Stimulated activated CD8-positive, alpha-beta memory T cell treated with anti-CD3 and anti-CD28 coated beads, Interleukin-2, amount 100 ng/mL, for 1 hour (primary cell): Measurements from ENCODE around the gene AJM1.

ENCODE experiments used
- DNase-seq, 2 donors: peaks; one replicate each; pipeline ENCODE4 v3.0.0-alpha.2; 2020; ENCODE audit warnings: low read depth in 2 of 2

AJM1 gene

DNA sequence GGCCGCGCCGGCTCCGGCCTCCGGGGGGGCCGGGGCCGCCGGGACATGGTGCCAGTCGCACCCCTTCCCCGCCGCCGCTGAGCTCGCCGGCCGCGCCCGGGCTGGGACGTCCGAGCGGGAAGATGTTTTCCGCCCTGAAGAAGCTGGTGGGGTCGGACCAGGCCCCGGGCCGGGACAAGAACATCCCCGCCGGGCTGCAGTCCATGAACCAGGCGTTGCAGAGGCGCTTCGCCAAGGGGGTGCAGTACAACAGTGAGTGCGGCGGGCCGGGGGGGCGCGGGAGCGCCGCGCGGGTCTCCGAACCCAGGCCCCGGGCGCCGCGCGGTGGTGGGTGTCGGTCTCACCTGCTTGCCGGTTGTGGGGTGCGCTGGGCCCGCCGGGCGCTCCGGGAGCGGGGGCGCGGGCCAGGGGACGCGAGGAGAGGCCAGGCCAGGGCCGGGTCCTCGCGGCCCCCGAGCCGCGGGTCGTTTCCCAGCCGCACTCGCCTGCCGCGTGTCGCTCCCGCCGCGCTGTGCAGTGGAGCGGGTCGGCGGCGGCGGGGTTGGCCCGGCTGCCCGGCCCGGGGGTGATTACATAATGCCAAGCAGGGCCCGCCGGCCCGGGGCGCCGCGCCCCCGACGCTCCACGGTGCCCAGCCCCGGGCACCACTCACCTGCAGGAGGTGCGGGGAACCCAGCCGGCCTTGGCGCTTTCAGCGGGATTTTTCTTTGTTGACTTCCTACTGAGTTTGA lies 34.0 kb upstream of the AJM1 start:
- peak in 1 of 2 donors; percentile 28 for DNase-seq

DNA sequence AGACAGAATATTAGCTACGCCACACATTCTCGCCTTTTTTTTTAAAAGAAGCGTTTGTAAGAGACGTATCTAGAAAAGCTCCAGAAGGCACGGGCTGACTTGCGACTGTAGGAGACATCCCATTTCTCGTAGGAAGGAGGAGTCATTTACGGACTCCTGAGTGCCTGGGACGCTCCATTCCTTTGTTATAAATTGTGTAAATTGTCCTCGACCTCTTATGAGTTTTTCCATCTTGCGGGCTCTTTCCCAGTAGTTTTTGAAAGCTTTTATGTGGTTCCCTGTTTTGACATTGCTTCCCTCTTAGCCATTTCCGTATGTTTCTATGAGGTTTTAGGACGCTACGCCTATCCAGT lies 33.5 kb upstream of the AJM1 start:
- DNase-seq = no peak

DNA sequence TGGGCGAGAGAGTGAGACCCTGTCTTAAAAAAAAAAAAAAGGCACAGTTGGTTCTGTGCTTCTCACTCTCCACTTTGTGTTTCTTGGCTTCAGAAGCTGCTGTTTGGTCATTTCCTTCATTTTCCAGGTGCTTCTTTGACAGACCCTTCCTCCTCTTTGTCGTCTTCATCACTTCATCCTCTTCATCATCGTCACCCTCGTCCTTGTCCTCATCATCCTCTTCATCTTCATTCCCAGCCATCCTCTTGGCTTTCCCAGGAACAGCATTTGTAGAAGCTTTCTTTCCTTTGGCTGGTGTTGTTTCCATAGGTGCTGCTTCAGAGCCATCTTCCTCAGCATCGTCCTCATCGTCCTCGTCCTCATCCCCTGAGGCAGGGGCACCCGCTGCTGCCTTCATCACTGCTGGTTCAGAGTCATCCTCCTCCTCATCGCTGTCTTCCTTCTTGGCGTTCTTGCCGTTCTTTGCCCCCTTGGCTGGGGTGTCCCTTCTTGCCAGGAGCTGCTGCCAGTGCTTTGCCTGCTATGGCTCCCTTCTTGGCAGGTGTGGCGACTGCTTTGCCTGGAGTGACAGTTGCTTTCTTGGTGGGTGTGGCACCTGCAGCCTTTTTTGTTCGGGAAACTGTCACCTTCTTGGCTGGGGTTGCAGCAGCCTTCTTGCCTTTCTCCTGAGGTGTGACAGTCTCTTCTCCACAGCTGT lies 27.4 kb upstream of the AJM1 start:
- no peak for DNase-seq

DNA sequence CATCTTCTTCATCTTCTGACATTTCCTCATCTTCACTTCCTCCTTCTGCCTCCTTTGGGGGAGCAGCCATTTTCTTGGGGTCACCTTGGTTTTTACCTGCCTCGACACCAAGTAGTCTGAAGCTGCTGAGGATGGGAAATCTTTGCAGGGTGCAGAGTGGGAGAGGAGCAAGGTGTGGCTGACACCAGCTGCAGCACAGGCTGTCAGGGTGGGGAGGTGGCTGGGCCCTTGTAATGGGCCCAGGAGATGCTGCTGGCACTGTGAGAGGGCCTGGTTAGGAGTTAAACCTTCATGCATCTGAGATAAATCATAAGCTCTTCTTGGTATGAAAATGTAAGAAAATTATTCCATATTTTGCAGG lies 26.9 kb upstream of the AJM1 start:
- DNase-seq = no peak

DNA sequence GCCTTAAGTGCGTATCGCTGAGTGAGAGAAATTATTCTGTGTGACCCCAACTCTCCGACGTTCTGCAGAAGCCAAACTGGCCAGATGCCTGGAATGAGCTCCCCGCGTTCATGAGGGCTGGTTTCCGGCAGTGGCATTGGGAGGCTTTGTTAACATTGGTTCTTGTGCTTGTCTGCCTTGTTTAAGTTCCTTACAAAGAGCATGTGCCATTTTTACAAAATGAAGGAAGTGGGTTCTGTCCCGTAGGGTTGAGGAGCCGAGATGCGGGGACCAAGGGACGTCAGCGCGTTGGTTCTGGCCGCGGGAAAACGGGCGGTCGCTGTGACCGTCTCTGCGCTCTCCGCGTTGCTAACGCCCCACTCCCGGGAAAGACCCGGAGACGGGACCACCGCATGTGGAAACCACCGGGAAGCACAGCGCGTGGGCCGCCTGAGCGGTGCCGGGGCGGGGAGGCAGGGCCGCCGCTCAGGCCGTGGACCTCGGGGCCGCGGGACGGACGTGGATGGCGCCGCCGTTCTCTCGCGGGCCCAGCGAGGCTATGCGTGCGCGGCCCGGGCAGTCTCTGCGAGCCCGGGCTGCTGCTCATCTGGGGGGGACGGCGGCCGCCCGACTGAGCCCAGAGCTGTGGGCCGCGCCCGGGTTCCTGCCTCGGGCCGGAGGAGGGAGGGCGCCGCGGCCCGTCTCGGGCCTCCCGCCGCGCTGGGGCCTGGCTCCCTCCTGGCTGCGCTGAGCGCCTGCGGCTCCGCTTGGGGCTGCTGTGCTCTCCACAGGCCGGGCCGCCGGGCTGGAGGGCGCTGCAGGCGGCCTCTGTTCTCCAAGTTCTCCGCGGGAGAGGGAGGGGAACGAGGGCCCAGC lies 21.1 kb upstream of the AJM1 start:
- no peak for DNase-seq

DNA sequence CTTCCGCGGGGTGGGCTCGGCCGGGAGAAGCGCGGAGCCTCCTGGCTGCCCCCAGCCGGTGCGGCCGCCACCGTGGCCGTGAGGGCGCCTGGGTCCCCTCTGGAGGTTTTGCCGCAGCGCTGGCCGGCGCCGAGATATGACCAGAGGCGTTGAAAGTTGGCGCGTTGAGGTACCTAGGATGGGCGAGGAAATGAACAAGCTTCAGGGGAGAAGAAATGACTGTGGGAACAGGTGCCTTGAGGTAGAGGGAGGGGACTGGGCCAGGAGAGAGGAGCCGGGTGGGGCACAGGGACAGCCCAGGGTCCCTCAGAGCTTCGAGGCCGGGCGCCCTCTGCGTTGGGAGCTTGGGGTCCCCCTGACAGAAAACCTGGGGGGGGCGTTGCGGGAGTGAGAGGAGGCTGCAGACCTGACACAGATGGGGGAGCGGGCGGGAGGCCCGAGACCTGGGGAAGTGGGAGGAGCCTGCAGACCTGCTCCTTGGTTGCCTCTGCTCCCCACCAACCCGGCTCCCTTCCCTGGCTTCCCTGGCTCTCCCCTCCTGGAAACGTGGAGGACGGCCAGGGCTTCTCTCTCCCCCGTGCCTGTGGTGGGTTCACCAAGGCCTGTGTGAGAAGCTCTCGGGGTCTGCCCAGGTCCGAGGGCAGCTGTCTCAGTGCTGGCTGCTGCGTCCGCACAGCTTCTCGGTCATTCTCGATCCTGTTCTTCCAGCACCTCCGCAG lies 20.3 kb upstream of the AJM1 start:
- DNase-seq = no peak

DNA sequence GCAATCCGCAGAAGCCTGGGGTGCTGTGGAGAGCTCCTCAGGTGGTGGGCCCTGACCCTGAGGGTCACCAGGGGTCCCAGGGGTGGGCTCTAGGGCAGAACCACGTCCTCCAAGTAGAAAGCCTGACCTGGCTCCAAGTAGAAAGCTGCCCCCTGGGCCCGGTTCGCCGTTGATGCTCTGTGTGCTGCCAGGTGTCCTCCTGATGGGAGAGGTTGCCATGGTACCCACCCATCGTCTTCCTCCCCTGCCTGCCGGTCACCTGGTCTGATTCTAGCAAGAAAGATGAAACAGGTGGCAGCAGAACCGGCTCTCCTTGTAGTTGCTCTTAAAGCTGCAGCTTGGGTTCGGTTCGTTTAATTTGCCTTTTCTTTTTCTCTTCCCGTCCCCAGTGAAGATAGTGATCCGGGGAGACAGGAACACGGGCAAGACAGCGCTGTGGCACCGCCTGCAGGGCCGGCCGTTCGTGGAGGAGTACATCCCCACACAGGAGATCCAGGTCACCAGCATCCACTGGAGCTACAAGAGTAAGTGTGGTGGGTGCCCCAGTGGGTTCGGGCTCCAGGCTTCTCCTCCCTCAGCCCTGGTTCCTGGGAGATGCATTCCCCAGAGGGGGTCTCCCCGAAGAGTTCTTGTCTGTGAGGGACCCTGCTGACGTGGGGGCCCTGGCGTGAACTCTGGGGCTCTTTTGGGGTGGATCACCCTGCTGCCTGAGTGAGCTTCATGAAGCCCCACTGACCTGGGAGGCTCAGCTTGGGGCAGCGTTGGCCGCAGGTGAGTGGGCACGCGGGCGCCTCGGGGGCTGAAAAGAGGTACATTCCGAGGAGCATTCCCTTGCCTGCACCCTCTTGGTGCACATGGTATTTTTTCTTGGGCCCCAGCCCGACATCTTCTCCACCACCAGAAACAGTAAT lies 18.9 kb upstream of the AJM1 start:
- DNase-seq = no peak

DNA sequence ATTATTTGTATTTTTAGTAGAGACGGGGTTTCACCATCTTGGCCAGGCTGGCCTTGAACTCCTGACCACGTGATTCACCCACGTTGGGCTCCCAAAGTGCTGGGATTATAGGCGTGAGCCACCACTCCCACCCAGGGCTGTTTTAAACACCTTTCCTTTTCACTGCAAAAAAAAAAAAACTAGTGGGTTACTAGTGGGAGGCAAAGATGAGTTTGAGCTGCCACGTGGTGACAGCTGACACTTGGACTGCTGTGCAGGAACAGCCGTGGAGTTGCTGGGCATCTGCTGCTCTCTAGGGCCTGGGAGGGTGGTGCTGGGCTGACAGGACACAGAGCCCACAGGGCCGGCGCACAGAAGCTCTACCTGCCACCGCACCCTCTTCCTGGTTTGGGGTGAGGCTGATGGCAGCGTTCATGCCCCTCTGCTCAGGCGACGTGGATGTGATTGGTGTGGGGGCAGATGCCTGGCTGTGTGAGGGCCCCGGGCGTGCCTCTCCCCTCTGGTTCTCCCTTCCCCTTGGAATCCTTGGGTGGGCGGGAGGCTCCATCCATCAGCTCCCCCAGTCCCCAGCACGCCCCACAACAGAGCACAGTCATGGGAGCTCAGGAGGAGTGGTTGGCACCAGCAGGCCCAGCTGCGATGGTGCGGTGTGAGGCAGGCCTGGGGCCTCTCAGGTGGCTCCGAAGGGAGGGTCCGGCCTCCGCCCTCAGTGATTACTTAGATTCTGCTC lies 17.6 kb upstream of the AJM1 start:
- no peak for DNase-seq

DNA sequence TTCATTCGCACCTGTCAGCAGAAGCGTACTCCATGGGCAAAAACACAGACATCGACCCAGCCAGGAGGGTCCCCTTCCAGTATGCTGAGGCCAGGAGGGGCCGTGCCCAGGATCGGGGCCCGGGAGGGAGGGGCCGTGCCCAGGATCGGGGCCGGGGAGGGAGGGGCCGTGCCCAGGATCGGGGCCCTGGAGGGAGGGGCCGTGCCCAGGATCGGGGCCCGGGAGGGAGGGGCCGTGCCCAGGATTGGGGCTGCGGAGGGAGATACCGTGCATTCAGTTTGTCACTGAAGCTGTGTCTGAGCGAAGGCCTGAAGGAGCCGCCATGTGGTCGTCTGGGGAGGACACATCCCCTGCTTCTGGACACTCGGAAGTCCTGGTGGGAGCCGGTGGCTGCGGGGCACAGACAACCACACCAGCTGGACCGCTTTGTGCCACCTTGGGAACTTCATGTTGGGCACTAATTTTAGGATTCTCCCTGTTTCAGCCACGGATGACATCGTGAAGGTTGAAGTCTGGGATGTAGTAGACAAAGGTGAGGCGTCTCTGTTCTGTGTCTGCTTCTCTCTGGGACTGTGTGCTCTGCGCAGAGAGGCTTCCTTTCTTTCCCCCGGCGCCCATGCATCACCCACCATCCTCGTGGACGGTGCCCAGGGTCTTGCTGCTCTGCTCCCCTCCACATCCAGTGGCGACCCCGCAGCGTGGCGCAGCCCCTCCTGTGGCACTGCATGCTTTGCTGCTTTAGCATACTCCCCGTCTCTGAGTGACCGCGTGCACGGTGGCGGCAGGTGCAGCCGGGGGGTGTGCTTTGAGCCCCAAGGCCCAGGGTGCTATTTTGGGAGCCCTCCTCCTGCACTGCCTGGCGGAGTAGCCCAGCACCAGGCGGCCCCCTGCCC lies 16.7 kb upstream of the AJM1 start:
- no peak for DNase-seq

DNA sequence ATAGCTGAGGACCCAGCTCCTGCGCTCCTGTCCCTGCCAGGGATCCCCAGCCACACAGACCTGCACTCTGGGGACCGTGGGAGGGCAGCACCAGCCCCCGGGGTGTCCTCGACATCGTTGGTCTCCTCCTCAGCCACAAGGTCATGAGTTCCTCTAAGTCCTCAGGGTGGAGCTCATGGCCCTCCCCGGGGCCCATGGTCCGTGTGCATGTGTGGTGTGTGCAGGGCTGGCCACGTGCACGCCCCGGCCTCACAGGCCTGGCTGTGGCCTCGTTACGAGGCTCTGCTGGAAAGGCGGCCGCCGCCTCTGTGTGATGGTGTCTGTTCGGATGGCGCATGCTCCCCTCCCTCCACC lies 16.1 kb upstream of the AJM1 start:
- no peak for DNase-seq

DNA sequence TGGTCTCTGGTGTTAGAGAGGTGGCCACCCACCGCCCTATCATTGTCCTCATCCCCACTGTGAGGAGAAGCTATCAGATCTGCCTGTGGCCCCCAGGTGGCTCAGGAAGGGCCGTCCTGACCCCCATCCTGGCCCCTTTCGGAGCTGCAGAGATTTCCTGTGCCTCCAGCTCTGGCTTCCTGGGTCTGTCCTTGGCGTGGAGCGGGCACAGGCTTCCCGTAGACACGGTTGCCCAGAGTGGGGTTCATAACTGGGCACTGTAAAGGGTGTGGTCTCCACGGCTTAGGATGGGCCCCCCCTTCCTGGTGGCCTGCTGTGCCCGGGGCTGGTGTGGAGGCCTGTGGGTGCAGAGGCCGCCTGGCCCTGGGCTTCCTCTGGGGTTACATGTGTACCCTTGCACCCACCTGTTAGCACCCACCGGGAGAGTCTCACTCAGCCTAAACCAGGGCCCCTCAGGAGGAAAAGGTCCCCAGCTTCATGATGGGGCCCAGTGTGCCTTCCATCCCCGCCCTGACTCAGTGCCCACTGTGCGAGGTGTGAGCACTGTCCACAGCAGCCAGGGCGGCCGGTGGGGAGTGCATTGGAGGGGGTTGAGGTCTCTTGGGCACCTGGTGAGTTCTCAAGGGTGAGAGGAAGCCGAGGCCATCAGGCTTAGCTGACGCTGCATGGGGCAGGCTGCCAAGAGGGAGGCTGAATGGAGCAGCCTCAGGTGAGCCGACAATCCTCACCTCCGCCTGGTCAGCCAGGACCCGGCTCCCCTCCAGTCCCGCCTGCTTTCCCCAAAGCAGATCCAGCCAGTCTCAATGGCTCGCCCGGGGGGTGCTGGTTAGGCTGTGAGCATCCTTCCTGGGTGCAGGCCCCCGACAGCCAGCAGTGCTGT lies 15.3 kb upstream of the AJM1 start:
- no peak for DNase-seq

DNA sequence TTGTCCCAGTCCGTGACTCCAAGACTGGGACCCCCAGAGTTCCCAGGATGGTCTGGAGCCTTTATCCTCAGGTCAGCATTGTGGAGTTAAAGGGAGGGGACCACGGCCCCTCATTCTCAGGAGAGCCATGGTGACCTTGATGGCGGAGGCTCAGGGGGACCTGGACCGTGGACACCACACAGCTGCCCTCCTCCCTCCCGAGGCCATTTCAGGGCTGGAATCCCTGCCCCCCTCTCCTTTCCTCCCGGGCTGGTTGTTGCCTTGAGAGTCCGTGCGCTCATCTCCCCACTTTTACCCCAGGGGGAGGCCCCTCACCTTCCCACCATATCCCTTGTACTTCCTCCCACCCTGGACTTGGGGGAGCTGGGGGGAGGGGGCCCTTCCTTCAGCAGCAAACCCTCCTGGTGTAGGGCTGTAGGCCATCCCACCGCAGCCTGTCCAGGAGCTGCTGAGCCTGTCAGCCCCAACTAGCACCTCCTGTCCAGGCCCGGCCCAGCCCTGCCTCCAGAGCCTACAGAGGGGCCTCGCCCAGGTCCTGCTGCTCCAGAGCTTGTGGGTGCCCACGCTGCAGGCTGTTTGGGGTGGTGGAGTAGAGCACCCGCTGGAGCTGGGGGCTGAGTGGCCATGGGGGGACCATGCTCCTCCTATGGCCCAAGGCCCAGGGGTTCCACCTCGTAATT lies 14.3 kb upstream of the AJM1 start:
- DNase-seq = no peak

DNA sequence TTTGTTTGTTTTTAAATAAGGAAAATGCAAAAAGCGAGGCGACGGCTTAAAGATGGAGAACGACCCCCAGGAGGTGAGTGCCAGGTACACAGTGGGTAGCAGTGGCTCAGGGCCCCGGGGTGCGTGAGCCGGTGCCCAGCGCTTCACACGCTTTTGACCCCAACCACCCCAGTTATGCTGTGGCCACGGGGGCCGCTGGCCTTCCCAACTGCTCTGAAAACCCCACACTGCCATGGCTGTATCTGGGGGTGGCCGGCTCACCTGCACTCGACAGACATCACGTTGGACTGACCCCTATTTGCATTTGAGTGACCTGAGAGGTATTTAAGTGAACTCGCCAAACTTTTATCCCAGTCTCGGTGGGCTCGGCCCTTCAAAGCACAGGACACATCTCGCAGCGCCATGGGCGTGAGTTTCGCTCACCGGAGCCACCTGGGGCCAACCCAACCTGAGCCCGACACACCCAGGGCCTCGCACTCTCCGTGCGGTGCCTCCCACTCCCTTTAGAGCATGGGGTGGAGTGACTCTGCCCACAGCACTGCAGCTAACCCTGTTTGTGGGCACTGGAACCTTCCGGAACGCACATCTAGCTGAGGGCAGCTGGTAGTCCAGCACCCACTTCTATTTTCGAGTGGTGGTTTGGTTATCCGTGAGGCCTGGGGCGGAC lies 13.7 kb upstream of the AJM1 start:
- no peak for DNase-seq

DNA sequence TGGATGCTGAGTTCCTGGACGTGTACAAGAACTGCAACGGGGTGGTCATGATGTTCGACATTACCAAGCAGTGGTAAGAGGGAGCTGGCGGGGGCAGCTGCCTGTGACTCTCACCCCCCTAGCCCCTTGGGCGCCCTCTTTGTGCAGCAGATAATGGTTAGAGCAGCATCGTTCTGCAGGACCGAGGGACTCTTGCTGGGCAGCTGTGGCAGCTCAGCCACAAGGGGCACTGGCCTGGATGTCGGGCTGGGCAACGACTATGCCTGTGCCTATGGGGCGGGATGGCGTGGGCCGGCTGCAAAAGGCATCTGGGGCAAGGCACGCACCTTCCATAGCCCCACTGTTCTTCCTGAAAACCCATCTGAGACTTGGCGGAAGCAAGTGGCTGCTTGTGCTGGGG lies 12.9 kb upstream of the AJM1 start:
- DNase-seq = no peak

DNA sequence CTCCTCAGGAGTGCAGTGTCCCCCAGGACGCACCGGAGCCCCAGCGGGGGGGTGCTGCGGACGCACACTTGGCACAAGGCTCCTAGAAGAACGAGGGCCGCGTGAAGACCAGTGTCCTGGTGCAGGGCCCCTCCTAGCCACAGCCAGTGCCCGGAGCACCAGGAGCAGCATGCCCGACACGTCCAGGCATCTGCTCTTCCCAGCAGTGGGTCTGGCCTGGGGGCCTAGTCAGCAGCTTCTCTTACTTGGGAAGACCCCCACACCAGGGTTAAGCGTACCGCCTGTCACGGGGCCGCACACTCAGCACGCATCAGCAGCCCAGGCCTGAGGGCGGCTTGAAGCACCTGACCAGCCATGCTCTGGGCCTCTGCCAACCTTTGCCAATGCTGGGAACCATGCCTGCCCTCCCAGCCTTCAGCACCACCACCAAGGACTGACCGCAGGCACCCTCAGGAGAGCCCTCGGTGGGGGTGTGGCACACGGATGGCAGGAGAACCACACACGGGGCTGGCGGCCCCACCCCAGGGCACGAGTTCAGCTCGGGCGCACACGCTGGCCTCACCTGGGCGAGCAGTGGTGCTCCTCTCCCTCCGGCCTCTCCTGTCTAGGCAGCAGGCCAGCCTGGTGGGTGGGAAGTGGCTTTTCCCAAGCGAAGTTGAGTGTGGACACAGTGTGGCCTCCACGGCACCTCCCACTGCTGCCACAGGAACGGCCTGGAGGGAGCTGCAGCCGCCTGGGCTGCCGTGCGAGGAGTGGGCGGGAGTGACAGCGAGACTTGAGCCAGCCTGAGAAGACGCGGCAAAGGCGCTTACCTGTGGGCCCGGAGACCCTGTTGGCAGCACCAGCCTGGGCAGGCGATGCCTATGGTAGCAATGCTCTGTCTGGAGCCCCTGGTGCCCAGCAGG lies 12.0 kb upstream of the AJM1 start:
- no peak for DNase-seq

DNA sequence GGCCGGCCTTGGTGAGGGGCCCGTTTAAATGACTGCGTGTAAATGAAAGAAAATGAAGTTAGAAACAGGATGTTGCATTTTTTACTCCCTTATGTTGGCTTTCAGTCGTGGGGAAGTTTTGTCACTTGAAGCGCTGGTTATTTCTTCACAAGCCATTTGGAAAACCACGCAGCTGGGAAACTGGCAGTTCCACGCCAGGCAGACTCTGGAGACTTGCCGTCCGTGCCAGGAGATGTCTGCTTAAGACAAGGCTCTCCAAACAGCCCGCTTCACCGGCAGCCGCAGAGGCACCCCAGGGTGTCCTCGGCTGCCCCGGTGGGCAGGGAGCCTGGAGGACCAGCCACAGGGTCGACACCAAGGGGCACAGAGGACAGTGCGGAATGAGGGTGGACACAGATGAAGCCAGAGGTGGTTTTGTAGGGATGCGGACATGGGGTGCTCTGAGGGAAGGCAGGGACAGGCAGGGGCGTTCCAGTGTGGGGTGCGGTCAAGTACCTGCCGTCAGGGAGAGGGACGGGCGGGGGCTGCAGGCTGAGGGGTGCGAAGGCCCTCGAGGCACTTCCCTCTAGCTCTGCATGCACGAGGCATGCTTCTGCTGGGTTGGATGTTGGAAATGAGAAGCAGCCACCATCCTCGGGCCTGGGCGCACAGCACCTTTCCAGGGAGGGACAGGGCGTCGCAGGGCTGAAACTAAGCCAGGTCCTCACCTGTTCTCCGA lies 11.1 kb upstream of the AJM1 start:
- no peak for DNase-seq
